Measurements from ENCODE around the gene CTRL.
A peak's percentile ranks its signal among the peaks of the same experiment; 100 is the strongest.

CTRL gene

DNA sequence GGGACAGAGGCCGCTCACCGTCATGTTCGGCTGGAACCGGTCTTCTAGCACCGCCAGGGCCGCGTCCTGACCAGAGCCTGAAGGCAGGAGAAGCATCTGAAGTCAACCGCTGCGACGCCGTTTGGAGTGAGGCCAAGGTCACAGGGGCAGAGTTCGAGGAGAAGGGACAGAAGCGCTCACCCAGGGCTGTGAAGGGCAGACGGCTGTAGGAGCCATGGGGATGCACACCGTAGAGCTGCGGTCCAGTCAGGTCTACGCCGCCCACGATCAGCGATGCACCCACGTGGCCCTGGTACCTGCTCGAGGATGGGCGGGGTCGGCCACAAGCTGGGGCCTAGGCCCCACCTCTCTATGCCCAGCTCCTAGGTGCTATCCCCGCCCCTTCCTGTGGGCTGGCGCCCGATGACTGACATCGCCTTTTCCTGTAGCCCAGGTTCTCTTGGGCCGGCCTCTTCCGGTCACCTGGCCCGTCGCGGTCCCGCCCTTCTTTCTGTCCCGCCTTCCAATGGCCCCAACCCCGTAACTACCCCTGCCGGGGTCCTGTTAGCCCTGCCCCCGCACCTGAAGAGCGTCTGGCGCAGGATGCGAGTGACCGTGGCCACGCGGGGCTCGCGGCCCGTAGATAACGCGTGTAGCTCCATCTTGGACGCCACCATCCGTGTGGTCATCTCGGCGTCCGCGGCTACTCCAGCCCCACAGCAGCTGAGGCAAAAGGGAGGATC lies 3.9 kb upstream of the CTRL start (continued):
- TF ChIP-seq ZNF416 (tag by site-specific recombination; IDR thresholded peaks at IDR 0.05): no peak
- peak; percentile 61; the same call in 1 of the 2 replicates for TF ChIP-seq ZNF239 (tag by site-specific recombination; IDR thresholded peaks at IDR 0.05)
- no peak for TF ChIP-seq ZNF114 (tag by site-specific recombination; IDR thresholded peaks at IDR 0.05)
- no peak for TF ChIP-seq ZNF600 (tag by site-specific recombination; IDR thresholded peaks at IDR 0.05)
- TF ChIP-seq, protein P1, sequence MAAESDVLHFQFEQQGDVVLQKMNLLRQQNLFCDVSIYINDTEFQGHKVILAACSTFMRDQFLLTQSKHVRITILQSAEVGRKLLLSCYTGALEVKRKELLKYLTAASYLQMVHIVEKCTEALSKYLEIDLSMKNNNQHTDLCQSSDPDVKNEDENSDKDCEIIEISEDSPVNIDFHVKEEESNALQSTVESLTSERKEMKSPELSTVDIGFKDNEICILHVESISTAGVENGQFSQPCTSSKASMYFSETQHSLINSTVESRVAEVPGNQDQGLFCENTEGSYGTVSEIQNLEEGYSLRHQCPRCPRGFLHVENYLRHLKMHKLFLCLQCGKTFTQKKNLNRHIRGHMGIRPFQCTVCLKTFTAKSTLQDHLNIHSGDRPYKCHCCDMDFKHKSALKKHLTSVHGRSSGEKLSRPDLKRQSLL (tag by site-specific recombination; IDR thresholded peaks at IDR 0.05): no peak
- TF ChIP-seq, protein P2, sequence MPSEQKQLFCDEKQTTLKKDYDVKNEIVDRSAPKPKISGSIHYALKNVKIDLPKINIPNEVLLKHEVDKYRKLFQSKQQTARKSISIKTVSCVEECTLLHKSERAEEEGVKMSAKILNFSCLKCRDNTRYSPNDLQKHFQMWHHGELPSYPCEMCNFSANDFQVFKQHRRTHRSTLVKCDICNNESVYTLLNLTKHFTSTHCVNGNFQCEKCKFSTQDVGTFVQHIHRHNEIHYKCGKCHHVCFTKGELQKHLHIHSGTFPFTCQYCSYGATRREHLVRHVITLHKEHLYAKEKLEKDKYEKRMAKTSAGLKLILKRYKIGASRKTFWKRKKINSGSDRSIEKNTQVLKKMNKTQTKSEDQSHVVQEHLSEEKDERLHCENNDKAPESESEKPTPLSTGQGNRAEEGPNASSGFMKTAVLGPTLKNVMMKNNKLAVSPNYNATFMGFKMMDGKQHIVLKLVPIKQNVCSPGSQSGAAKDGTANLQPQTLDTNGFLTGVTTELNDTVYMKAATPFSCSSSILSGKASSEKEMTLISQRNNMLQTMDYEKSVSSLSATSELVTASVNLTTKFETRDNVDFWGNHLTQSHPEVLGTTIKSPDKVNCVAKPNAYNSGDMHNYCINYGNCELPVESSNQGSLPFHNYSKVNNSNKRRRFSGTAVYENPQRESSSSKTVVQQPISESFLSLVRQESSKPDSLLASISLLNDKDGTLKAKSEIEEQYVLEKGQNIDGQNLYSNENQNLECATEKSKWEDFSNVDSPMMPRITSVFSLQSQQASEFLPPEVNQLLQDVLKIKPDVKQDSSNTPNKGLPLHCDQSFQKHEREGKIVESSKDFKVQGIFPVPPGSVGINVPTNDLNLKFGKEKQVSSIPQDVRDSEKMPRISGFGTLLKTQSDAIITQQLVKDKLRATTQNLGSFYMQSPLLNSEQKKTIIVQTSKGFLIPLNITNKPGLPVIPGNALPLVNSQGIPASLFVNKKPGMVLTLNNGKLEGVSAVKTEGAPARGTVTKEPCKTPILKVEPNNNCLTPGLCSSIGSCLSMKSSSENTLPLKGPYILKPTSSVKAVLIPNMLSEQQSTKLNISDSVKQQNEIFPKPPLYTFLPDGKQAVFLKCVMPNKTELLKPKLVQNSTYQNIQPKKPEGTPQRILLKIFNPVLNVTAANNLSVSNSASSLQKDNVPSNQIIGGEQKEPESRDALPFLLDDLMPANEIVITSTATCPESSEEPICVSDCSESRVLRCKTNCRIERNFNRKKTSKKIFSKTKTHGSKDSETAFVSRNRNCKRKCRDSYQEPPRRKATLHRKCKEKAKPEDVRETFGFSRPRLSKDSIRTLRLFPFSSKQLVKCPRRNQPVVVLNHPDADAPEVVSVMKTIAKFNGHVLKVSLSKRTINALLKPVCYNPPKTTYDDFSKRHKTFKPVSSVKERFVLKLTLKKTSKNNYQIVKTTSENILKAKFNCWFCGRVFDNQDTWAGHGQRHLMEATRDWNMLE (tag by site-specific recombination; conservative IDR thresholded peaks at IDR 0.05; ENCODE audit: low read depth): no peak
- TF ChIP-seq, protein P3, sequence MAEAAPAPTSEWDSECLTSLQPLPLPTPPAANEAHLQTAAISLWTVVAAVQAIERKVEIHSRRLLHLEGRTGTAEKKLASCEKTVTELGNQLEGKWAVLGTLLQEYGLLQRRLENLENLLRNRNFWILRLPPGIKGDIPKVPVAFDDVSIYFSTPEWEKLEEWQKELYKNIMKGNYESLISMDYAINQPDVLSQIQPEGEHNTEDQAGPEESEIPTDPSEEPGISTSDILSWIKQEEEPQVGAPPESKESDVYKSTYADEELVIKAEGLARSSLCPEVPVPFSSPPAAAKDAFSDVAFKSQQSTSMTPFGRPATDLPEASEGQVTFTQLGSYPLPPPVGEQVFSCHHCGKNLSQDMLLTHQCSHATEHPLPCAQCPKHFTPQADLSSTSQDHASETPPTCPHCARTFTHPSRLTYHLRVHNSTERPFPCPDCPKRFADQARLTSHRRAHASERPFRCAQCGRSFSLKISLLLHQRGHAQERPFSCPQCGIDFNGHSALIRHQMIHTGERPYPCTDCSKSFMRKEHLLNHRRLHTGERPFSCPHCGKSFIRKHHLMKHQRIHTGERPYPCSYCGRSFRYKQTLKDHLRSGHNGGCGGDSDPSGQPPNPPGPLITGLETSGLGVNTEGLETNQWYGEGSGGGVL (tag by site-specific recombination; IDR thresholded peaks at IDR 0.05): no peak
- peak; percentile 47; the same call in 1 of the 2 replicates for TF ChIP-seq ZNF792 (tag by site-specific recombination; IDR thresholded peaks at IDR 0.05)
- TF ChIP-seq GFI1B (tag by site-specific recombination; IDR thresholded peaks at IDR 0.05): peak; percentile 56; the same call in 1 of the 2 replicates
- no peak; the same call in 1 of the 2 replicates for TF ChIP-seq ZNF16 (tag by site-specific recombination; IDR thresholded peaks at IDR 0.05; ENCODE audit: low read depth)
- peak; percentile 80 for TF ChIP-seq ZEB2 (tag by site-specific recombination; IDR thresholded peaks at IDR 0.05)
- peak; percentile 61; the same call in 1 of the 2 replicates for TF ChIP-seq WT1 (tag by site-specific recombination; IDR thresholded peaks at IDR 0.05)
- no peak for TF ChIP-seq MZF1 (tag by site-specific recombination; IDR thresholded peaks at IDR 0.05; ENCODE audit: borderline replicate concordance)
- TF ChIP-seq, protein P4, sequence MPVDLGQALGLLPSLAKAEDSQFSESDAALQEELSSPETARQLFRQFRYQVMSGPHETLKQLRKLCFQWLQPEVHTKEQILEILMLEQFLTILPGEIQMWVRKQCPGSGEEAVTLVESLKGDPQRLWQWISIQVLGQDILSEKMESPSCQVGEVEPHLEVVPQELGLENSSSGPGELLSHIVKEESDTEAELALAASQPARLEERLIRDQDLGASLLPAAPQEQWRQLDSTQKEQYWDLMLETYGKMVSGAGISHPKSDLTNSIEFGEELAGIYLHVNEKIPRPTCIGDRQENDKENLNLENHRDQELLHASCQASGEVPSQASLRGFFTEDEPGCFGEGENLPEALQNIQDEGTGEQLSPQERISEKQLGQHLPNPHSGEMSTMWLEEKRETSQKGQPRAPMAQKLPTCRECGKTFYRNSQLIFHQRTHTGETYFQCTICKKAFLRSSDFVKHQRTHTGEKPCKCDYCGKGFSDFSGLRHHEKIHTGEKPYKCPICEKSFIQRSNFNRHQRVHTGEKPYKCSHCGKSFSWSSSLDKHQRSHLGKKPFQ (tag by site-specific recombination; IDR thresholded peaks at IDR 0.05): no peak
- TF ChIP-seq, protein P5, sequence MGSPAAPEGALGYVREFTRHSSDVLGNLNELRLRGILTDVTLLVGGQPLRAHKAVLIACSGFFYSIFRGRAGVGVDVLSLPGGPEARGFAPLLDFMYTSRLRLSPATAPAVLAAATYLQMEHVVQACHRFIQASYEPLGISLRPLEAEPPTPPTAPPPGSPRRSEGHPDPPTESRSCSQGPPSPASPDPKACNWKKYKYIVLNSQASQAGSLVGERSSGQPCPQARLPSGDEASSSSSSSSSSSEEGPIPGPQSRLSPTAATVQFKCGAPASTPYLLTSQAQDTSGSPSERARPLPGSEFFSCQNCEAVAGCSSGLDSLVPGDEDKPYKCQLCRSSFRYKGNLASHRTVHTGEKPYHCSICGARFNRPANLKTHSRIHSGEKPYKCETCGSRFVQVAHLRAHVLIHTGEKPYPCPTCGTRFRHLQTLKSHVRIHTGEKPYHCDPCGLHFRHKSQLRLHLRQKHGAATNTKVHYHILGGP (tag by site-specific recombination; IDR thresholded peaks at IDR 0.05): no peak
- TF ChIP-seq, protein P6, sequence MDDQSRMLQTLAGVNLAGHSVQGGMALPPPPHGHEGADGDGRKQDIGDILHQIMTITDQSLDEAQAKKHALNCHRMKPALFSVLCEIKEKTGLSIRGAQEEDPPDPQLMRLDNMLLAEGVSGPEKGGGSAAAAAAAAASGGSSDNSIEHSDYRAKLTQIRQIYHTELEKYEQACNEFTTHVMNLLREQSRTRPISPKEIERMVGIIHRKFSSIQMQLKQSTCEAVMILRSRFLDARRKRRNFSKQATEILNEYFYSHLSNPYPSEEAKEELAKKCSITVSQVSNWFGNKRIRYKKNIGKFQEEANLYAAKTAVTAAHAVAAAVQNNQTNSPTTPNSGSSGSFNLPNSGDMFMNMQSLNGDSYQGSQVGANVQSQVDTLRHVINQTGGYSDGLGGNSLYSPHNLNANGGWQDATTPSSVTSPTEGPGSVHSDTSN (CRISPR knock-in tag; IDR thresholded peaks at IDR 0.05): 0 out of 2 replicates have a peak, but pooled peaks have one; percentile 50
- peak; percentile 95 for TF ChIP-seq SP3 (tag by site-specific recombination; IDR thresholded peaks at IDR 0.05)
- TF ChIP-seq, protein P7, sequence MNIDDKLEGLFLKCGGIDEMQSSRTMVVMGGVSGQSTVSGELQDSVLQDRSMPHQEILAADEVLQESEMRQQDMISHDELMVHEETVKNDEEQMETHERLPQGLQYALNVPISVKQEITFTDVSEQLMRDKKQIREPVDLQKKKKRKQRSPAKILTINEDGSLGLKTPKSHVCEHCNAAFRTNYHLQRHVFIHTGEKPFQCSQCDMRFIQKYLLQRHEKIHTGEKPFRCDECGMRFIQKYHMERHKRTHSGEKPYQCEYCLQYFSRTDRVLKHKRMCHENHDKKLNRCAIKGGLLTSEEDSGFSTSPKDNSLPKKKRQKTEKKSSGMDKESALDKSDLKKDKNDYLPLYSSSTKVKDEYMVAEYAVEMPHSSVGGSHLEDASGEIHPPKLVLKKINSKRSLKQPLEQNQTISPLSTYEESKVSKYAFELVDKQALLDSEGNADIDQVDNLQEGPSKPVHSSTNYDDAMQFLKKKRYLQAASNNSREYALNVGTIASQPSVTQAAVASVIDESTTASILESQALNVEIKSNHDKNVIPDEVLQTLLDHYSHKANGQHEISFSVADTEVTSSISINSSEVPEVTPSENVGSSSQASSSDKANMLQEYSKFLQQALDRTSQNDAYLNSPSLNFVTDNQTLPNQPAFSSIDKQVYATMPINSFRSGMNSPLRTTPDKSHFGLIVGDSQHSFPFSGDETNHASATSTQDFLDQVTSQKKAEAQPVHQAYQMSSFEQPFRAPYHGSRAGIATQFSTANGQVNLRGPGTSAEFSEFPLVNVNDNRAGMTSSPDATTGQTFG (tag by site-specific recombination; IDR thresholded peaks at IDR 0.05; ENCODE audit: borderline replicate concordance): no peak
- peak; percentile 43; the same call in 1 of the 2 replicates for TF ChIP-seq ZFP69B (tag by site-specific recombination; IDR thresholded peaks at IDR 0.05)
- TF ChIP-seq, protein P8, sequence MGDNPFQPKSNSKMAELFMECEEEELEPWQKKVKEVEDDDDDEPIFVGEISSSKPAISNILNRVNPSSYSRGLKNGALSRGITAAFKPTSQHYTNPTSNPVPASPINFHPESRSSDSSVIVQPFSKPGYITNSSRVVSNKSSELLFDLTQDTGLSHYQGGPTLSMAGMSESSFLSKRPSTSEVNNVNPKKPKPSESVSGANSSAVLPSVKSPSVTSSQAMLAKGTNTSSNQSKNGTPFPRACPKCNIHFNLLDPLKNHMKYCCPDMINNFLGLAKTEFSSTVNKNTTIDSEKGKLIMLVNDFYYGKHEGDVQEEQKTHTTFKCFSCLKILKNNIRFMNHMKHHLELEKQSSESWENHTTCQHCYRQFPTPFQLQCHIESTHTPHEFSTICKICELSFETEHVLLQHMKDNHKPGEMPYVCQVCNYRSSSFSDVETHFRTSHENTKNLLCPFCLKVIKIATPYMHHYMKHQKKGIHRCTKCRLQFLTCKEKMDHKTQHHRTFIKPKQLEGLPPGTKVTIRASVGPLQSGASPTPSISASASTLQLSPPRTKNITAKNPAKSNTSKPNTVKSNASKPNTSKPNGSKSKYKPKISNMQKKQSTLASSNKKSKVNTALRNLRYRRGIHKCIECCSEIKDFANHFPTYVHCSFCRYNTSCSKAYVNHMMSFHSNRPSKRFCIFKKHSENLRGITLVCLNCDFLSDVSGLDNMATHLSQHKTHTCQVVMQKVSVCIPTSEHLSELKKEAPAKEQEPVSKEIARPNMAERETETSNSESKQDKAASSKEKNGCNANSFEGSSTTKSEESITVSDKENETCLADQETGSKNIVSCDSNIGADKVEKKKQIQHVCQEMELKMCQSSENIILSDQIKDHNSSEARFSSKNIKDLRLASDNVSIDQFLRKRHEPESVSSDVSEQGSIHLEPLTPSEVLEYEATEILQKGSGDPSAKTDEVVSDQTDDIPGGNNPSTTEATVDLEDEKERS (tag by site-specific recombination; IDR thresholded peaks at IDR 0.05): no peak

Measured in HEK293 (cell line).